Stimulated activated CD4-positive, alpha-beta T cell treated with anti-CD3 and anti-CD28 coated beads, Interleukin-2, amount 100 ng/mL, for 24 hours (primary cell): ENCODE data around the gene JARID2.

Experiments used
- DNase-seq, 2 donors: peaks; one replicate each; pipeline ENCODE4 v3.0.0-alpha.2; 2020

The JARID2 gene

DNA sequence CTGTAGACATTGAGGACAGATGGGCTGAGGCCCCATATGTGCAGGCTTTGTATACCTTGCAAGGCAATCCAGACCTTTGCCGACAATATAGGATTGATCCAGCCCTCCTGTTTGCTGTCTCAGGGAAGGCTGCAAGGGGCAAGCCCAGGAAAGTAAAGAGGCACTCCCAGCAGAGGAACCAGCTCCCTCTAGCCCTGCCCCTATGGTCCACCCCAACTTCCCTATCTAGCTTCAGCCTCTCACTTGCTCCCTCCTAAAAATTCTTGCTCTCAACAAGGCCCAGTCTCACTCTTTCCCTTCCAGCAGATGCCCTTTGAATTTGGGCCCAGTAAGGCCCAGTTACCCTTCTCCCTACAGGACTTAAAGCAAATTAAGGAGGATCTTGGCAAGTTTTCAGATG is 92.6 kb downstream of the JARID2 start:
- DNase-seq, result no peak

GRCh38 chr6:15339081-15339480 is 93.2 kb downstream of the JARID2 start:
- no peak for DNase-seq

GRCh38 chr6:15340105-15340601 is 94.3 kb downstream of the JARID2 start:
- no peak for DNase-seq

GRCh38 chr6:15340775-15341174 is 94.9 kb downstream of the JARID2 start:
- DNase-seq, result no peak

GRCh38 chr6:15341311-15342001 is 95.6 kb downstream of the JARID2 start:
- no peak for DNase-seq

- no peak for DNase-seq
Observed at GRCh38 chr6:15342114-15342513, 96.2 kb downstream of the JARID2 start.

DNA sequence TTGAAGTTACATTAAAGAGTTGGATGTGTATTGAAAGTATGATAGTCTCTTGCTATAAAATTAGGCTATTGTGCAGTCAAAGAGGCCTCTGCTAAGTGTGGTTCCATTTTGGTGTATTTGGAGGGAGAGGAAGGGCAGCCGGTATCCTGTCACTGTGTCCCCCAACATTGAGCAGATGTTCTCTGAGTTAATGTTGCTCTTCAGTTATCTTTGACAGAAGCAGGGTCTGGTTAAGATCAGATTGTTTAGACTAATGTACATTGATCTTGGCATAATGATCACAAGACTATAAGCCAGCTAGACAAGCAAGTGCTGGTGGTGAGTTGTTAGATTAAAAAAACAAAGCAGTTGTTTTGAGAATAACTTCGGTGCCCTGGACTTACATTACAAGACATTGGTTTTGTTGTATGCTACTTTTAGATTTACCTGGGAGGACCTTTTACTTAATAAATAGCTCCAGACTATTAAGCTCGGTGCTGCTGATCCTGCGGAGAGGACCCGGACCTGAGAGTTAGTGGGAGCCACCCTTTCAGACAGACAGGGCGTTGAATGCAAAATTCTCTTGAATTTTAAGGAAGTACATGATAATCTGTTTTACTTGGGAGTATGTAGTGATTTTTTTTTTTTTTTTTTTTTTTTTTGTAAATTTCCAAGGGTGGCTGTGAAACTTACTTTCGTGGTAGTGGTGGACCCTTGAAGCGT is 97.8 kb downstream of the JARID2 start:
- no peak for DNase-seq

DNA sequence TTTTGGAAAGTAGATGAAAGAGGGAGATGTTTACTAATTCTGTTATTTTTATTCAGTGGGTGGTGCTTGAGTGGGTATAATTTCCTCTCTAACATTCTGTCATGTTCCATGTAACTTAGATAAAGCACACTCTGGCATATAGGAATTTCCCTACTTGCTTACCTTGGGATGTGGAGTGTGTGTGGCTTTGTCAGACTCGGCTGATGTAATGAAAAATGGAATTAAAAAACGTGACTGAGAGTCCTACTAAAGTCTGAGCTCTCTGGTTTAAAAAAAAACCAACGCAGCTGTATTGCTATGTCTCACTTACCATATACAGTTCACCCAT is 98.3 kb downstream of the JARID2 start:
- no peak for DNase-seq

GRCh38 chr6:15344831-15345230 is 99.0 kb downstream of the JARID2 start:
- no peak for DNase-seq

GRCh38 chr6:15346315-15346714 is 100.4 kb downstream of the JARID2 start:
- no peak for DNase-seq

- no peak for DNase-seq
Observed at GRCh38 chr6:15348528-15348927, 102.7 kb downstream of the JARID2 start.

- DNase-seq, result no peak
Observed at GRCh38 chr6:15349379-15349778, 103.5 kb downstream of the JARID2 start.

GRCh38 chr6:15350386-15351083 is 104.7 kb downstream of the JARID2 start:
- DNase-seq, result no peak

DNA sequence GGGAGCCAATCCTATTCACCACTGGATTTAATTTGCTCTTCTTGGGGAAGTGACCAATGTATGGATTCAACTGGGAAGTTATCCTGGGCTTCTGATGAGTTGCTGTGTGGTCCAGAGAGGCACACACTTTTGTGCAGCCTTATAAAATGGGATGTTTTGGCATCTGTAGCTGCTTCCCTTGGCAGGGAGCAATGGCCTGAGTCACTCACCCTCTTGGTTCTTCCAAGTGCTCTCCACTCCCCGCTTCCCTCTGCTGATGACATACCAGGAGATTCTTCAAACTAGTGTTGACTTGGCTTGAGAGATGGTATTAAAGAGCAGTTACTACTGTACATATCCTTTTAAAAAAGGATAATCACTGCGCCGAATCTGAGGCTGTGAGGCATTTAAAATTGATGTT is 105.8 kb downstream of the JARID2 start:
- no peak for DNase-seq

DNA sequence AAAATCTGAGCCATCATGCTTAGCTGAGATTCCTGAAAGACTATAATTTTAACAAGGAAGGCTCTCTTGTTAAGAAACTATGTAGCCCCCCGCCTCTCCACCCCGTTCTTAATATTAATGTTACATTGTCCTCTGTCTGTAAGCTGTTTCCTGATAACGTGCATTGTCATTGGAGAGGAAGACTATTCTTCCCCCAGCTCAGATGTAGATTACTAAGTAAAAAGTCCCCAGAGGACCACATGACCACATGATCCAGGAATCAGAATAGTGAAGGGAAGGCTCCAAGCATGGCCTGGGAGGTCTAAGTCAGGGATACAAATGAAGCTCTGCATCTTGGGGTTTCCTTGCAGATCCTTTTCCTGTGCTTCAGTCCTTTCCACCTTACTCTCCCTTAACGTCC is 106.4 kb downstream of the JARID2 start:
- DNase-seq, result no peak

DNA sequence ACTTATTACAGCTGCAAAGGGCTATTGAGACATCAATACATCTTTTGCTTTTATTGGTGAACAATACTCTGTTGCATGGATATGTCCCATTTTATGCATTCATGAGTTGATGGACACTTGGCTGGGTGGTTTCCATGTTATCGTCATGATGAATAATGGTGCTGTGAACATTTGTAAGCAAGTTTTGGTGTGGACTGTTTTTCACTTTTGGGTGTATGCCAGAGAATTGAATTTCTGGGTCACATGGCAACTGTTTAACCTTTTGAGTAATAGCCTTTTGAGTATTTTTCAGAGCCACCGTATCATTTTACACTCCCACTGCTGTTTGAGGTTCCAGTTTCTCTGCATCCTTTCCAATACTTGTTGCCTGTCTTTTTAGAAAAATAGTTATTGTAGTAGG is 107.0 kb downstream of the JARID2 start:
- no peak for DNase-seq

DNA sequence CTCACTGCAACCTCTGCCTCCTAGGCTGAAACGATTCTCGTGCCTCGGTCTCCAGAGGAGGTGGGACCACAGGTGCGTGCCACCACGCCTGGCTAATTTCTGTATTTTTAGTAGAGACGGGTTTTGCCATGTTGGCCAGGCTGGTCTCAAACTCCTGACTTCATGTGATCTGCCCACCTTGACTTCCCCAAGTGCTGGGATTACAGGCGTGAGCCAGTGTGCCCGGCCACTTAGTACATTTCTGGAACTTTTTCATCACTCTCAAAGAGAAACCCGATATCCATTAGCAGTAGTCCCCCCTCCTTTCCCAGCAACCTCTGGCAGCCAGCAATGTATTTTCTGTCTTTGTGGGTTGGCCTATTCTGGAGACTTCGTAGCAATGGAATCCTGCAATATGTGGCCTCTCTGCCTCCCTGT is 109.8 kb downstream of the JARID2 start:
- DNase-seq, result no peak

GRCh38 chr6:15356179-15356578 is 110.3 kb downstream of the JARID2 start:
- DNase-seq, result no peak

- no peak for DNase-seq
Observed at GRCh38 chr6:15356937-15357336, 111.1 kb downstream of the JARID2 start.

GRCh38 chr6:15357782-15358181 is 111.9 kb downstream of the JARID2 start:
- no peak for DNase-seq

GRCh38 chr6:15358579-15359327 is 112.9 kb downstream of the JARID2 start:
- no peak for DNase-seq

GRCh38 chr6:15359335-15359862 is 113.5 kb downstream of the JARID2 start:
- DNase-seq, result no peak

- DNase-seq, result no peak
Observed at GRCh38 chr6:15360300-15360699, 114.4 kb downstream of the JARID2 start.
